NOMO-1 (cell line): ENCODE results near the gene TCP11L1.
"Not testable (repeated sequence)": the region's sequence is repeated elsewhere in the genome, so short reads cannot be mapped to it uniquely, and the experiment has no call there.

ENCODE experiments used
- DNase-seq, 2 experiments: peaks; one replicate each; lab custom pipeline; 2025; ENCODE audit not compliant: unreplicated experiment in 2 of 2; lab: John Stamatoyannopoulos, UW

TCP11L1 gene

GRCh38 chr11:33028537-33028914 is 10.8 kb upstream of the TCP11L1 start:
- no peak for DNase-seq

GRCh38 chr11:33029218-33029617 is 10.2 kb upstream of the TCP11L1 start:
- not testable (repeated sequence) for DNase-seq

DNA sequence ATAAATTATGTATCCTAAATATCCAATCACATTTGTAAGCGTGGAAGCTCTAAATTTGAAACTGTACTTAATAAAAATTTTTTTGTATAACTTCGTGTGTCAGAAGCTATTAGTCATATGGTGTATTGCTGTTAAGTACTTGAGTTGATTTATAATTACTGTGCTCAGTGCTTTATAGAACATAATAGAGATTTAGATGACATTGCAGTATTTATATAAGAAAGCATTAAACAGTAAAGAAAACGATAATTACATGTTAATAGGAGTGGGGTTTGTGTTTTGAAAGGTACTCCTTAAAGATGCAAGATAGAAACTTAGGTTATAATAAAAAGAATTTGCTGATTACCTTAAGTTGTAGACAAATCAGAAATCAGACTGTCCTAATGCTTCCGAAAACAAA is 5.9 kb upstream of the TCP11L1 start:
- DNase-seq: no peak

GRCh38 chr11:33035011-33035410 is 4.4 kb upstream of the TCP11L1 start:
- DNase-seq: no peak

DNA sequence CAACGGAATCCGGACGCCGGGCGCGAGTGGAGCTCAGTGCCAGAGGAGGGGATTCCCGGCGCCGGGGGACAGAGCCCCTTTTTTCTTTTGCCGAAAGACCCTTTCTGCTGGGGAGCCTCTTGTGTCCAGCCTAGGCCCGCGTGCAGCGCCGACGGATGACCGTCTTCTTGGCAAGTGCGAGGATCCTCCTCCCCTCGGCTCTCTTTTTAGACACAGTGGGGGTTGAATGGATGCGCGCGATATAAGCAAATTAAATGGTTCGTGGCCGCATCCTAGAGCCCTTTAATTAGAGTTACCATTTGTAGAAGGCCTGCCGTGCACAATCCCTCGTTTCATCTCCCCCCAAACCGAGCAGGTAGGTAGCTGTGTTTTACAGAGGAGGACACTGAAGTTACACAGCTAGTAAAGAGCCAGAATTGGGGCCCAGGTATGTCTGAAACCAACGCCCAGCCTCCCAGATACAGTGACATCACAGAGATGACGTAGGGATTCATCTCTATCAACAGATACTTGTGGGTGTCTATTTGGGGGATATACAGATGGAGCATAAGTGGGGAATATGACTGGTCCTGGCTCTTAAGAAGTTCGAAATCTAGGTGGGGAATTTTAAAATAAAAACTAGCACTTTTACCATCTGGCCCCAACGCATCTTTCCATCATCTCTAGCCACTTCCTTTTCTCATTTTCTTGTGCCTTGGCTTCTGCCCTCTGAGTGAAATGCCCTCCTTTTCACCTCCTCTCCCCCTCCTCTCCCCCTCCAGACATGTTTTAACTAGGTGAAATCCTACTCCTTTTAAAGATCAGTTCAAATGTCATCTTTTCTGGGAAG is 875 bp downstream of the TCP11L1 start:
- peak in 1 of 2 experiments; percentile 16 for DNase-seq

- DNase-seq: no peak
These were observed 1.6 kb downstream of the TCP11L1 start for GRCh38 chr11:33040862-33041453.

- DNase-seq: no peak
These were observed 4.0 kb downstream of the TCP11L1 start for GRCh38 chr11:33043221-33043830.

DNA sequence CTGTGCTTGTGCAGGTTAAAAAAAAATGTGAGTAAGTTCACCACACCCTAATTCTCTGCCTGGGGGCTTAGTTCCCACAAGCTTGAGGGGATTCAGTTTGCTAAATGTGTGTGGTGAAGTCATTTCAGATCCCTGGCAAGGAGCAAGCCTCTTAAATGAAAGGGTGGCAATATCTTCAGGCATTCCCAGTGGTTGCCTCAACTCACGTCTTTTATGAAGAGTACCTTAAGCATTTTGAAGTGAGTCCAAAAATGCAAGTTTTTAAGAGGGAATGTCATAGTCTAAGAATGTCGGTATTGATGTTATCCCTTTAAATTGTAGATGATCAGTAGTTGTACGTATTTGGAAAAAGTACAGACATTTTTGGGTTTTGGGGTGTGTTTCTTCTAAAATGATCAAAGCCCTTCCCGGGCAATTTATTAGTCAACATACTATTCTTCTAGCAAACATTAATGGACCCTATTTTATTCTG is 4.9 kb downstream of the TCP11L1 start:
- no peak for DNase-seq

- no peak for DNase-seq
These were observed 6.3 kb downstream of the TCP11L1 start for GRCh38 chr11:33045551-33046255.

DNA sequence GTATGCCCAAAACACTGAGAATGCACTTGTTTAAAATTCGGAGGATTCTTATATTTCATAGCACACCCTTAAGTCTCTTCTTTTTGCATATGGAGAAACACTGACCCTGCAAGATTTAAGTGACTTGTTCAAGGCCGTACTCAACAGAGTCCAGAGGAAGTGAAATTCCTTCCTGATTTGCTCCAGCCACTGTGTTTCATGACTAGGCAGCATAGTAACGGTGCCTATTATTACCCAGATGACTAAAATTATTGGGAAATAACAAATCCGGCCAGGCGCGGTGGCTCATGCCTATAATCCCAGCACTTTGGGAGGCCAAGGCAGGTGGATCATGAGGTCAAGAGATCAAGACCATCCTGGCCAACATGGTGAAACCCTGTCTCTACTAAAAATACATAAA is 9.3 kb downstream of the TCP11L1 start:
- DNase-seq: peak; percentile 33 to 80

DNA sequence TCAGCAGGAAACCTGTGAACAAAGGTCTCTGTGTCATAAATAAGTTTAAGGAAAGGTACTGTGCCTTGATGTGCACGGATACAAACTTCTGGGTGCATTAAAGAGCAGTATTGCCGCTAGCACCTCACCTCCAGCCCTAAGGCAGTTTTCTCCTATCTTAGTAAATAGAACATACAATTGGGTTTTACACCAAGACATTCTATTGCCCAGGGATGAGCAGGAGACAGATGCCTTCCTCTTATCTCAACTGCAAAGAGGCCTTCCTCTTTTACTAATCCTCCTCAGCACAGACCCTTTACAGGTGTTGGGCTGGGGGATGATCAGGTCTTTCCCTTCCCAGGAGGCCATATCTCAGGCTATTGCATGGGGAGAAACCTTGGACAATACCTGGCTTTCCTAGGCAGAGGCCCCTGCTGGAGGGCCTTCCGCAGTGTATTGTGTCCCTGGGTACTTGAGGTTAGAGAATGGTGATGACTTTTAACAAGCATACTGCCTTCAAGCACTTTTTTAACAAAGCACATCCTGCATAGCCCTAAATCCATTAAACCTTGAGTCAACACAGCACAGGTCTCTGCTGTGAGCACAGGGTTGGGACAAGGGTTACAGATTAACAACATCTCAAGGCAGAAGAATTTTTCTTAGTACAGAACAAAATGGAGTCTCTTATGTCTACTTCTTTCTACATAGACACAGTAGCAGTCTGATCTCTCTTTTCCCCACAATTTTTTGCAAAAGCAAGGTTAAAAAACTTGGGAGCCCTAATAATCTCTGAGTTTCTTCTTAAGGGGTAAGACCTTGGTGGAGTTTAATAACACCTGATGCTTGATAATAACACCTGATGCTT is 10.4 kb downstream of the TCP11L1 start:
- not testable (repeated sequence) for DNase-seq

DNA sequence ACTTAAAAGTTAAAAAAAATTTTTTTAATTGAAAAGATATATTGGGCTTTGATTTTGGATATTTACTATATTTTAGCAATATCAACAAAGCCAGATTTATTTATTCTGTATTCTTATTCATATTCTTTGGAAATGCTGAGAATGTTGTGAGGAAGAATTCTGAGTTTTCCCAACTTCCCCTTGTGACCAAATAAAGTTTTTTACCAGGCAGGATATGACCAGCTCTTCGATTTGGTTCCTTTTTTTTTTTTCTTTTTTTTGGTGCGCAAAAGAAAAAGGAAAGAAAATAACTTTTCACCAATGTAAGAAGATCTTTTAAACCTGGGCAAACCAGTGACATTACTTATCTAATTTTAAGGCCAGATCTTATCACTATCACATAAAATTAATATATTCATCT is 12.9 kb downstream of the TCP11L1 start:
- peak; percentile 36 to 41 for DNase-seq

GRCh38 chr11:33055375-33055774 is 16.0 kb downstream of the TCP11L1 start:
- DNase-seq: no peak

DNA sequence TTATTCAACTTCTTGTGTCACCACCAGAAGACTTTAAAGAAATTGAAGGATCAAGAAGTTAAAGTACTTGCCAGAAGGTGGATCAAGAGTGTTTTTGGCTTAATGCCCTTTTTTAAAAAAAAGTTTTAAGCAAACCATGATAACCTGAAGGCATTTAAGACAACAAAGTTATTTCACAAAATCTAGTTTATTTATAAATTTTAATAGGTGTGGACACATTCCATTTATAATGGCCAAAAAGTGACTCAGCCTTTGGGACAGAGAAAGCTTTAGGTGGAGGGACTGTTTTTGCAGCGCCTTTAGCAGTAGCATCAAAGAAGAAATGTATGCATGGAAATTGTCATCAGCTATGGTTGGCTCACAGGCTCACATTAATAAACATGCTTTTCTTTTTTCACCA is 17.9 kb downstream of the TCP11L1 start:
- no peak for DNase-seq

DNA sequence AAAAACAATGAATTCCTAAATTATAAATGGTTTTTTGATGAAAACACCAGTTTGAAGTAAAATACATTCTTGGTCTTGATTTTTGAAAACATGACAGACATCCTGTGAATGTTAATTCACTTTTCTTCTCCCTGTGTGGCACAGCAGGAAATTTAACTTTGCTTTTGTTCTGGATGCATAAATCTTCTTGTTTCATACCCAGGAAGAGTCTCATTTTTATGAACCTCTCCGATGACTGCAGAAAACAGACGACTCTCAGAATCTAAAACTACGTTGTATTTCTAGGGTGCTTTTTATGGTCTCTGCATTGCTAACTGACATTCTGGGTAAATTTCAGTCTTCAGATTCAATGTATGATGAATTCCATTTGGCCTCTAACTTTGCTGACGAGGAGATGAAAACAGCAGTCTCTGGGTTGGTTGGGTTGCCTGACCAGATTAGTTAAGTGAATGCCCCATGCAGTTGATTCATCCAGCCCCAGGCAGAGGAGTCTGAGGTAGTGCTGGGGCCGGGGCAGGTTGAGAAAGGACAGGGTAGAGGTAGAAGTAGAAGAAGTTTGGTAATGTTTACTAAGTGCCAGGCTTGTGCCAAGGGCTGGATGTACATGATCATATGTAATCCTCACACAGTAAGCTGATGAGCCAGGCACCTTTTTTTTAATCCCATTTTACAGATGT is 20.1 kb downstream of the TCP11L1 start:
- DNase-seq: no peak

DNA sequence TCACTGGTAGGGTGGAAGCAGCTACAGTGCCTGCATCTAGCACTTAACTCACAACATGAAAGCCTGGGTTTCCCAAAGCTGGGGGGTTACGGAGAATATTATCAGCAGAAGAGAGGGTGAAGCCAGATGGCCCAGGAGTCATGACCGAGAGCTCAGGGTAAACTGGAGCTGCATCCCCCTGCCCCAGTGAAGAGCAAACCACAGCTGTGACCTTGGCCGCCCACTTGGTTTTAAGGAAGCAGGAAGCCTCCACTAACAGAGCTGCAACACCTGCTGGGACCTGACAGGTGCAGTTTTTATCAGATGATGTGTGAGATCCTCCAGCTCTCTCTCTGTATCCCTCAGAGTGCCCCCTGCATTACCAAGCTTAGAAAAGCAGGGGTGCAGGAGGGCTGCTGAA is 20.9 kb downstream of the TCP11L1 start:
- DNase-seq: no peak

DNA sequence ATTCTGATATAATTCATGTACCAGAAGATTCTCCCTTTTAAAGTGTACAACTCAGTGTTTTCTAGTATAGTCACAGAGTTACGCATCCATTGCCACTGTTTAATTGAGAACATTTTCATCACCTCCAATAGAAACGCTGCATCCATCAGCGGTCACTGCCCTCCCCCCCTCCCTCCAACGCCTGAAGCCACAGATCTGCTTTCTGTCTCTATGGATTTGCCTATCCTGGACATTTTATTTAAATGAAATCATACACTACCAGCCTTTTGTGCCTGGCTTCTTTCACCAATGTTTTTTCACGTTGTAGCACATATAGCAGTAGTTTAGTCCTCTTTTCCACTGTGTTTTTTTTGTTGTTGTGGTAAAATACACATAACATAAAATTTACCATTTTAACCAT is 22.8 kb downstream of the TCP11L1 start:
- no peak for DNase-seq

GRCh38 chr11:33063326-33063881 is 24.0 kb downstream of the TCP11L1 start:
- DNase-seq: peak; percentile 28 to 69

GRCh38 chr11:33064033-33064825 is 24.9 kb downstream of the TCP11L1 start:
- peak; percentile 40 to 62 for DNase-seq
